Heart right ventricle (tissue), 16 donors: ENCODE results near the gene PRKAR2B. TPM values are rescaled to one million over a fixed set of nuclear protein-coding genes. Genes with fewer than 3 reads are reported as not detected.
"Not testable (repeated sequence)": the region's sequence is repeated elsewhere in the genome, so short reads cannot be mapped to it uniquely, and the experiment has no call there.

Experiments
- ATAC-seq, 8 donors: fragments of 200-7000 bp; cut with Tn5 transposase; one replicate each; pipeline ENCODE4 v1.9.1; 2020; ENCODE audit warnings: mild to moderate bottlenecking in 8 of 8, moderate library complexity in 8 of 8, moderate number of reproducible peaks in 1 of 8
- DNase-seq, 2 donors: peaks; one replicate each; pipeline ENCODE4 v3.0.0-alpha.2; 2020
- H3K27ac ChIP-seq, 10 donors: fragments of 200-600 bp; sonication (generic) in 2 of 10; one replicate each; pipeline versions ENCODE4 v1.5.0 to v1.8.0; 2020 to 2022; ENCODE audit warnings: mild to moderate bottlenecking in 3 of 10
- H3K27me3 ChIP-seq, 7 donors: fragments of 200-600 bp; one replicate each; pipeline ENCODE4 v1.8.0; 2021 to 2022; ENCODE audit warnings: mild to moderate bottlenecking in 2 of 7
- H3K36me3 ChIP-seq, 9 donors: fragments of 200-600 bp; sonication (generic) in 1 of 9; one replicate each; pipeline versions ENCODE4 v1.5.0 to v1.8.0; 2020 to 2022; ENCODE audit warnings: mild to moderate bottlenecking in 2 of 9
- H3K4me1 ChIP-seq, 9 donors: fragments of 200-600 bp; sonication (generic) in 1 of 9; one replicate each; pipeline versions ENCODE4 v1.5.0 to v1.8.0; 2020 to 2022; ENCODE audit warnings: mild to moderate bottlenecking in 4 of 9
- H3K4me3 ChIP-seq, 10 donors: fragments of 200-600 bp; sonication (generic) in 2 of 10; one replicate each; pipeline versions ENCODE4 v1.5.0 to v1.8.0; 2020 to 2022; ENCODE audit warnings: mild to moderate bottlenecking in 7 of 10, moderate library complexity in 2 of 10
- H3K9me3 ChIP-seq, 11 donors: fragments of 200-600 bp in 10 of 11; sonication (generic) in 2 of 11; one replicate each; pipeline versions ENCODE4 v1.5.0 to v1.8.0; 2013 to 2022; ENCODE audit warnings: mild to moderate bottlenecking in 2 of 11, control low read depth in 1 of 11, moderate library complexity in 1 of 11
- CTCF ChIP-seq, 9 donors: fragments of 200-600 bp; sonication (generic) in 2 of 9; IDR thresholded peaks; one replicate each; pipeline versions ENCODE4 v1.5.0 to v1.8.0; 2021 to 2022; ENCODE audit warnings: antibody characterized with exemption in 9 of 9, mild to moderate bottlenecking in 5 of 9, moderate library complexity in 1 of 9
- WGBS, 2 donors: extraction: QIAGEN DNeasy Blood & Tissue Kit; methylation state at CpG; one replicate each; pipeline ENCODE4 v1.1.7; 2013; ENCODE audit warnings: inconsistent platforms in 1 of 2; 5-methylcytosine and 5-hydroxymethylcytosine counted together
- intact Hi-C, 10 donors: fragments of 100-400 bp; cut with DNase I; formaldehyde crosslinking; loops; one replicate each; pipeline versions ENCODE4 v1.11.1 to v1.14.2; 2022
- polyA plus RNA-seq, 2 donors: library from polyadenylated mRNA; stranded (reverse); fragments of 200-250 nt; gene quantifications; one replicate each; pipeline ENCODE4 v1.2.3, GENCODE V29; 2013
- total RNA-seq, 10 donors: library from RNA; stranded (reverse); fragmentation: NEBNext Ultra II Directional in 3 of 10; extraction: Animal tissue kit (Norgen Biotek cat#: 25700) in 3 of 10; gene quantifications; one replicate each; pipeline versions ENCODE4 v1.2.1 to v1.2.4, GENCODE V29; 2021 to 2023
- donor health status: Arrhythmogenic right ventricular cardiomyopathy.
- donor health status: ischemic (EF 13 %, LVEDD 7.1; RV severe dilation, severe dysfunction).
- donor health status: healthy with polysubstance abuse.
- donor health status: DM: no; HTN: yes; CAD: no.
- donor health status: DM: no; HTN: no; CAD: no.
- donor health status: ischemic (EF 25% LVEDD 6.9; RV normal size, moderate dysfunction).
- donor health status: ischemic (EF 25% LVEDD 5.7; RV mildly dilated, moderate dysfunction).
- donor health status: healthy.
- donor health status: DM: yes; HTN: yes; CAD: no.
- donor health status: Ischemic cardiomyopathy.
- donor health status: ischemic (EF 35%, LVEDD 5.7; RV mildly dilated, moderate dysfunction).
- donor health status: nonischemic (EF 11% LVEDD 7.7; RV severe dilation, severe dysfunction).
- donor health status: DM: yes; HTN: yes; CAD: no.
- donor health status: PGD.
- donor health status: ischemic (EF 29% LVEDD 5.4; RV normal size, mild dysfunction).
- donor health status: nonischemic (EF 23%, LVEDD 6.1; RV moderate dilation, normal function).

Gene PRKAR2B
- total and polyA plus RNA-seq, 12 donors: 5.4 to 42.5 (median 24.6) TPM

DNA sequence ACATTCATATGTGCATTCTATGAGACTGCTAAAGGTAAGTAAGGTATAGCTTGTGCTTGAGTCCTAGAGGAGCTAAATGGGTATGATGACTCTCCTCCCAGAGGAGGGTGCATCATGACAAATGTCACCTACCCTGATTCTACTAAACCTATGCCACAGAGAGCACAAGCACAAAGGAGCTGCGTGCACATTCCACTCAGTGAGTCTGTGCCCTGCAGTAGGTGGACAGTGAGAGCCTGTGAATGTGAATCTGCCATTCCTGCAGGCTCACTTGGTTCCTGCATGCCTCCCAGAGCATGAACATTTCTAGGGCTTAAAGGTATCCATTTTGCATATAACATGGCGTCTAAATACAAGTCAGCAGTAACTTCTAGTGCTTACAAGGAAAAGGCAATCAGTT is 46.8 kb downstream of the PRKAR2B start:
- DNase-seq (no peak), ATAC-seq (no peak)
- Histone ChIP-seq H3K36me3 (no peaks in the 10 kb centered on the region), H3K9me3 (no peaks in the 10 kb centered on the region), H3K27ac (no peak overlapping the region), H3K4me3 (no peak overlapping the region), H3K4me1 (peaks cover 0 to 21% (median 14%) of the 10 kb centered on the region in 9 donors), H3K27me3 (no peaks in the 10 kb centered on the region)
- intact Hi-C loops: no loop called here
- TF ChIP-seq CTCF (IDR thresholded peaks at IDR 0.05): no peak
- WGBS, 2 donors: 48 to 70% methylated on average over 2 of the region's 2 CpGs

- DNase-seq, H3K27me3 ChIP-seq, H3K36me3 ChIP-seq, H3K27ac ChIP-seq, ATAC-seq, intact Hi-C loops, H3K4me3 ChIP-seq: not testable (repeated sequence)
- 95 to 99% methylated on average over 5 of the region's 5 CpGs for WGBS, 2 donors
- peaks cover 0 to 21% (median 14%) of the 10 kb centered on the region in 9 donors for H3K4me1 ChIP-seq
- peaks cover 0 to 13% (median 0%) of the 10 kb centered on the region in 11 donors for H3K9me3 ChIP-seq
These were observed 49.2 kb downstream of the PRKAR2B start for GRCh38 chr7:107093671-107094070.

- WGBS, 2 donors: 96 to 98% methylated on average over 12 of the region's 12 CpGs
- H3K27ac ChIP-seq, intact Hi-C loops, H3K4me1 ChIP-seq, DNase-seq, H3K4me3 ChIP-seq, ATAC-seq, H3K27me3 ChIP-seq, H3K36me3 ChIP-seq: not testable (repeated sequence)
- peaks cover 0 to 34% (median 3%) of the 10 kb centered on the region in 11 donors for H3K9me3 ChIP-seq
These were observed 54.6 kb downstream of the PRKAR2B start for GRCh38 chr7:107099154-107099553.

- H3K27ac ChIP-seq: no peak overlapping the region
- no peak for DNase-seq
- TF ChIP-seq CTCF (IDR thresholded peaks at IDR 0.05): no peak
- peaks cover 0 to 3% (median 0%) of the 10 kb centered on the region in 9 donors for H3K4me1 ChIP-seq
- no peak for ATAC-seq
- WGBS, 2 donors: 75 to 78% methylated on average over 1 of the region's 1 CpG
- intact Hi-C loops: no loop called here
- H3K9me3 ChIP-seq: peaks cover 0 to 34% (median 3%) of the 10 kb centered on the region in 11 donors
- no peaks in the 10 kb centered on the region for H3K27me3 ChIP-seq
- no peak overlapping the region for H3K4me3 ChIP-seq
- H3K36me3 ChIP-seq: no peaks in the 10 kb centered on the region
These were observed 56.3 kb downstream of the PRKAR2B start for GRCh38 chr7:107100824-107101223.

DNA sequence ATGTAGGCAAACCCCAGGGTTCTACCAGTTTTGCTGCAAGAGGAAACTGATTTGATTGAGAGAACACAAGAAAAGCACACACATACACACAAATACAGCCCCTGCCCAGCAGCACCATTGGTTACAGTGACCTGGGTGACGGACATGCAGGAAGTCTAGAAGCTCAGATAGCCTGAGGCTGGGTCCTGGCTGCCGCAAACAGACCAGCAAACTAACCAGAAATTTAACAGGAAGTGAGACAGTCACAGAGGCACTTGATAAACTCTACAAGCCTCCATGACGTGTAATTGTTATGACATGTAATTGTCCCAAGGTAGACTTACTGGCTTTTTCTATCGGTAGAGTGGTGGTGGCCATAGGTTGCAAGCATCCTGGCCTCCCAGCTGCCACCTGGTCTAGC is 58.9 kb downstream of the PRKAR2B start:
- Histone ChIP-seq H3K4me1 (peaks cover 0 to 3% (median 0%) of the 10 kb centered on the region in 9 donors), H3K4me3 (no peak overlapping the region), H3K9me3 (peaks cover 0 to 24% (median 3%) of the 10 kb centered on the region in 11 donors), H3K36me3 (no peaks in the 10 kb centered on the region), H3K27me3 (no peaks in the 10 kb centered on the region), H3K27ac (no peak overlapping the region)
- WGBS, 2 donors: 59 to 62% methylated on average over 4 of the region's 4 CpGs
- intact Hi-C loops: no loop called here
- no peak for TF ChIP-seq CTCF (IDR thresholded peaks at IDR 0.05)
- DNase-seq: no peak
- ATAC-seq: peak in 1 of 8 donors; percentile 27
